GM12892 (cell line): ENCODE data around the gene PCNX2.

Experiments
- POLR2A ChIP-seq: IDR thresholded peaks from 2 replicates; pipeline ENCODE4 v1.6.1; 2011; ENCODE audit warnings: low read depth, low read length, control low read depth
- POLR2AphosphoS5 ChIP-seq: IDR thresholded peaks from 2 replicates; pipeline ENCODE4 v1.6.1; 2011; ENCODE audit warnings: low read depth, low read length, control low read depth
- TAF1 ChIP-seq: IDR thresholded peaks from 2 replicates; pipeline ENCODE4 v1.6.1; 2011; ENCODE audit warnings: low read depth, mild to moderate bottlenecking, control low read depth, low read length, borderline replicate concordance

DNA sequence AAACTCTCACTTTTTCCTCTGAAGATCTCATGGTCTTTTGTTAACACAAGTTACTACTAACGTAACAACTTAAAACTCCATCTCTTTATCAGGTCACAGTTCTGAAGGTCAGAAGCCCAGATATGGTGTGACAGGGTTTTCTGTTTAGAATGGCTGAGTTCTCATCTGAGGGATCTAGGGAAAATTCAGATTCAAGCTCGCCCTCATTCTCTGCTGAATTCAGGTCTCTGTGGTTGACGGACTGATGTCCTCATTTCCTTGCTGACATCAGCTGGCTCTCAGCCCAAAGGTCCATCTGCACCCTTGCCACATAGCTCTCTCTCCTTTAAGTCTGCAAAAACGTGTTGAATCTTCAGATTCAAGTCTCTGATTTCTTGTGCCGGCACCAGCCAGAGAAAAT is 351.2 kb downstream of the PCNX2 start:
- TF ChIP-seq POLR2A (no peak), POLR2AphosphoS5 (no peak), TAF1 (no peak)
